PC-3 (cell line): ENCODE data around the gene SYDE1. TPM values are rescaled to one million over a fixed set of nuclear protein-coding genes. Genes with fewer than 3 reads are reported as not detected.

Source experiments
- ATAC-seq: fragments of 200-7000 bp; cut with Tn5 transposase; 2 replicates; pipeline ENCODE4 v1.9.1; 2020; ENCODE audit warnings: mild to moderate bottlenecking, moderate library complexity
- BruUV-seq: library from RNA; stranded (reverse); fragments of 400-500 nt; replicated peaks from 2 replicates; lab custom pipeline; 2021; lab: Mats Ljungman, UMichigan
- CTCF ChIA-PET: fragments of 300-600 bp; sonication (Branson Sonifier 250); formaldehyde crosslinking; loops from one replicate; lab custom pipeline; 2022; ENCODE audit warnings: antibody characterized with exemption; lab: Charles Lee
- POLR2A ChIA-PET: fragments of 300-600 bp; sonication (Branson Sonifier 250); formaldehyde crosslinking; loops from one replicate; lab custom pipeline; 2022; ENCODE audit warnings: antibody characterized with exemption; ENCODE audit not compliant: unreplicated experiment; lab: Charles Lee
- DNase-seq: peaks from one replicate; pipeline ENCODE4 v3.0.0-alpha.2; 2015
- H2AFZ ChIP-seq: fragments of 300-600 bp; sonication (generic); 2 replicates; pipeline ENCODE4 v1.6.0; 2016; ENCODE audit warnings: antibody characterized with exemption, low read length
- H3F3A ChIP-seq: fragments of 300-600 bp; sonication (generic); one replicate; pipeline ENCODE4 v1.6.0; 2017; ENCODE audit warnings: antibody characterized with exemption, low read length, control low read depth, mild to moderate bottlenecking; ENCODE audit not compliant: unreplicated experiment
- H3K27ac ChIP-seq: fragments of 300-600 bp; sonication (generic); 2 replicates; pipeline ENCODE4 v1.5.1; 2016; ENCODE audit warnings: mild to moderate bottlenecking, low read length
- H3K27me3 ChIP-seq: fragments of 300-600 bp; sonication (generic); 2 replicates; pipeline ENCODE4 v1.6.1; 2016; ENCODE audit warnings: low read length, mixed read lengths
- H3K36me3 ChIP-seq: fragments of 300-600 bp; sonication (generic); 2 replicates; pipeline ENCODE4 v1.6.1; 2016; ENCODE audit warnings: low read depth, mixed run types, low read length, mixed read lengths
- H3K4me1 ChIP-seq: fragments of 300-600 bp; sonication (generic); 2 replicates; pipeline ENCODE4 v1.5.1; 2016; ENCODE audit warnings: low read length; ENCODE audit not compliant: insufficient read depth
- H3K4me2 ChIP-seq: fragments of 300-600 bp; sonication (generic); 2 replicates; pipeline ENCODE4 v1.6.0; 2016; ENCODE audit warnings: low read length
- H3K4me3 ChIP-seq: fragments of 300-600 bp; sonication (generic); 2 replicates; pipeline ENCODE4 v1.5.1; 2016; ENCODE audit warnings: mild to moderate bottlenecking, low read length, mixed read lengths
- H3K79me2 ChIP-seq: fragments of 300-600 bp; sonication (generic); 2 replicates; pipeline ENCODE4 v1.6.1; 2017; ENCODE audit warnings: low read length, mixed read lengths
- H3K9ac ChIP-seq: fragments of 300-600 bp; sonication (generic); 2 replicates; pipeline ENCODE4 v1.6.0; 2016; ENCODE audit warnings: mild to moderate bottlenecking, low read length
- H3K9me2 ChIP-seq: fragments of 300-600 bp; sonication (generic); replicated peaks from 2 replicates; pipeline ENCODE4 v1.6.1; 2016; ENCODE audit warnings: mixed run types, low read length, mixed read lengths
- H3K9me3 ChIP-seq: fragments of 300-600 bp; sonication (generic); 2 replicates; pipeline ENCODE4 v1.6.1; 2016; ENCODE audit warnings: low read length, mixed read lengths
- H4K20me1 ChIP-seq: fragments of 300-600 bp; sonication (generic); 2 replicates; pipeline ENCODE4 v1.6.1; 2016; ENCODE audit warnings: low read length, mixed read lengths
- CTCF ChIP-seq: fragments of 300-600 bp; sonication (generic); conservative IDR thresholded peaks from 2 replicates; pipeline ENCODE4 v1.5.1; 2017; ENCODE audit warnings: antibody characterized with exemption, low read depth, mild to moderate bottlenecking, low read length
- EZH2 ChIP-seq: fragments of 300-600 bp; sonication (generic); IDR thresholded peaks from one replicate; pipeline ENCODE4 v1.6.1; 2017; ENCODE audit warnings: antibody characterized with exemption, mild to moderate bottlenecking, low read length; ENCODE audit not compliant: unreplicated experiment
- EZH2phosphoT487 ChIP-seq: fragments of 300-600 bp; sonication (generic); IDR thresholded peaks from 2 replicates; pipeline ENCODE4 v1.6.1; 2018; ENCODE audit warnings: mild to moderate bottlenecking, antibody characterized with exemption, low read length, borderline replicate concordance
- intact Hi-C: fragments of 100-400 bp; cut with micrococcal nuclease; formaldehyde crosslinking; loops from 2 replicates; pipeline ENCODE4 v1.9.0; 2023
- total RNA-seq: library from RNA; depleted of rRNA; stranded (reverse); fragments of >200 nt; gene quantifications from 2 replicates; pipeline ENCODE4 v1.2.3, GENCODE V29; 2014

The SYDE1 gene
- total RNA-seq, 1 experiment from 2014 or later: 13.8 TPM

GRCh38 chr19:15120135-15121026, 13.2 kb downstream of the SYDE1 start:
- ChIA-PET CTCF (no interaction called here), POLR2A (no interaction called here)
- DNase-seq (no peak), ATAC-seq (no peak)
- no TSS peak for BruUV-seq
- no peaks in the 10 kb centered on the region for H3K9me3 ChIP-seq
- no peaks in the 10 kb centered on the region for H3K9me2 ChIP-seq
- H3K27me3 ChIP-seq: no peaks in the 10 kb centered on the region
- H3K27ac ChIP-seq: no peak overlapping the region
- H3K4me2 ChIP-seq: no peak overlapping the region
- H3F3A ChIP-seq: no peaks in the 10 kb centered on the region
- H2AFZ ChIP-seq: no peak overlapping the region
- peaks cover 28% of the 10 kb centered on the region for H3K36me3 ChIP-seq
- intact Hi-C loops: no loop called here
- no peaks in the 10 kb centered on the region for H4K20me1 ChIP-seq
- H3K79me2 ChIP-seq: peaks cover 26% of the 10 kb centered on the region
- H3K4me3 ChIP-seq: no peak overlapping the region
- TF ChIP-seq EZH2 (no peak), CTCF (no peak), EZH2phosphoT487 (no peak)
- H3K9ac ChIP-seq: no peak overlapping the region
- peaks cover 12% of the 10 kb centered on the region for H3K4me1 ChIP-seq

GRCh38 chr19:15122331-15123030, 15.3 kb downstream of the SYDE1 start:
- DNase-seq (no peak), ATAC-seq (no peak)
- peaks cover 27% of the 10 kb centered on the region for H3K79me2 ChIP-seq
- BruUV-seq: no TSS peak
- no peaks in the 10 kb centered on the region for H3F3A ChIP-seq
- peaks cover 15% of the 10 kb centered on the region for H3K4me1 ChIP-seq
- H4K20me1 ChIP-seq: no peaks in the 10 kb centered on the region
- POLR2A ChIA-PET: no interaction called here
- intact Hi-C loops: no loop called here
- no peak overlapping the region for H3K4me2 ChIP-seq
- no peaks in the 10 kb centered on the region for H3K9me2 ChIP-seq
- no peak overlapping the region for H3K4me3 ChIP-seq
- H3K9ac ChIP-seq: no peak overlapping the region
- CTCF ChIA-PET: no interaction called here
- TF ChIP-seq EZH2phosphoT487 (no peak), CTCF (no peak), EZH2 (no peak)
- no peak overlapping the region for H2AFZ ChIP-seq
- H3K36me3 ChIP-seq: peaks cover 17% of the 10 kb centered on the region
- no peak overlapping the region for H3K27ac ChIP-seq
- H3K27me3 ChIP-seq: no peaks in the 10 kb centered on the region
- no peaks in the 10 kb centered on the region for H3K9me3 ChIP-seq
